ENCODE measurements around the gene HOXD1. TPM values are rescaled to one million over a fixed set of nuclear protein-coding genes. Genes with fewer than 3 reads are reported as not detected.
A peak's percentile ranks its signal among the peaks of the same experiment; 100 is the strongest.

Gene HOXD1
- total RNA-seq, 1 donor from 2014 or later, result not detected

- Mint-ChIP-seq H3K4me1 (ENCODE audit: low read depth, unreplicated experiment) (no peaks in the 10 kb centered on the region), H3K27me3 (ENCODE audit: unreplicated experiment) (peaks cover 21% of the 10 kb centered on the region), H3K36me3 (ENCODE audit: unreplicated experiment) (peaks cover 7% of the 10 kb centered on the region), H3K4me3 (ENCODE audit: unreplicated experiment) (peak overlapping the region; percentile 77), H3K9me3 (ENCODE audit: unreplicated experiment) (peaks cover 1% of the 10 kb centered on the region), H3K27ac (ENCODE audit: unreplicated experiment) (no peak overlapping the region)
- TF ChIP-seq CTCF (IDR thresholded peaks at IDR 0.05; ENCODE audit: partially characterized antibody, unreplicated experiment), result no peak
- DNase-seq, result peak; percentile 31
These were observed 1.1 kb upstream of the HOXD1 start for GRCh38 chr2:176187200-176187898.

GRCh38 chr2:176188774-176189680 lies 559 bp downstream of the HOXD1 start:
- TF ChIP-seq CTCF (IDR thresholded peaks at IDR 0.05; ENCODE audit: partially characterized antibody, unreplicated experiment), result no peak
- H3K27ac Mint-ChIP-seq (ENCODE audit: unreplicated experiment), result no peak overlapping the region
- H3K36me3 Mint-ChIP-seq (ENCODE audit: unreplicated experiment), result peaks cover 7% of the 10 kb centered on the region
- no peaks in the 10 kb centered on the region for H3K4me1 Mint-ChIP-seq (ENCODE audit: low read depth, unreplicated experiment)
- peaks cover 16% of the 10 kb centered on the region for H3K27me3 Mint-ChIP-seq (ENCODE audit: unreplicated experiment)
- peaks cover 1% of the 10 kb centered on the region for H3K9me3 Mint-ChIP-seq (ENCODE audit: unreplicated experiment)
- DNase-seq, result peak; percentile 27
- H3K4me3 Mint-ChIP-seq (ENCODE audit: unreplicated experiment), result peak overlapping the region; percentile 25

- no peak for TF ChIP-seq CTCF (IDR thresholded peaks at IDR 0.05; ENCODE audit: partially characterized antibody, unreplicated experiment)
- Mint-ChIP-seq H3K4me1 (ENCODE audit: low read depth, unreplicated experiment) (no peaks in the 10 kb centered on the region), H3K9me3 (ENCODE audit: unreplicated experiment) (peaks cover 1% of the 10 kb centered on the region), H3K27me3 (ENCODE audit: unreplicated experiment) (peaks cover 16% of the 10 kb centered on the region), H3K4me3 (ENCODE audit: unreplicated experiment) (no peak overlapping the region), H3K27ac (ENCODE audit: unreplicated experiment) (no peak overlapping the region), H3K36me3 (ENCODE audit: unreplicated experiment) (peaks cover 7% of the 10 kb centered on the region)
- no peak for DNase-seq
These were observed 1.5 kb downstream of the HOXD1 start for GRCh38 chr2:176189681-176190641.

- Mint-ChIP-seq H3K36me3 (ENCODE audit: unreplicated experiment) (no peaks in the 10 kb centered on the region), H3K4me3 (ENCODE audit: unreplicated experiment) (no peak overlapping the region), H3K27me3 (ENCODE audit: unreplicated experiment) (peaks cover 11% of the 10 kb centered on the region), H3K9me3 (ENCODE audit: unreplicated experiment) (no peaks in the 10 kb centered on the region), H3K27ac (ENCODE audit: unreplicated experiment) (no peak overlapping the region), H3K4me1 (ENCODE audit: low read depth, unreplicated experiment) (no peaks in the 10 kb centered on the region)
- DNase-seq, result no peak
- no peak for TF ChIP-seq CTCF (IDR thresholded peaks at IDR 0.05; ENCODE audit: partially characterized antibody, unreplicated experiment)
These were observed 3.9 kb downstream of the HOXD1 start for GRCh38 chr2:176192351-176192750.
